K562 (cell line): ENCODE results near the gene ZNF45. TPM values are rescaled to one million over a fixed set of nuclear protein-coding genes. Genes with fewer than 3 reads are reported as not detected.

ENCODE experiments used
- ATF1 ChIP-seq, 2 experiments: fragments of 450-650 bp in 1 of 2; IDR thresholded peaks; 2 replicates each; pipeline ENCODE4 v1.6.1; 2016; ENCODE audit warnings: missing compliant biosample characterization in 1 of 2, missing genetic modification characterization in 1 of 2
- ATF7 ChIP-seq: fragments of 450-650 bp; IDR thresholded peaks from 2 replicates; pipeline ENCODE4 v1.7.1; 2014; ENCODE audit warnings: mild to moderate bottlenecking, moderate library complexity
- CEBPB ChIP-seq: fragments of 450-650 bp; IDR thresholded peaks from 2 replicates; pipeline ENCODE4 v1.6.1; 2016; ENCODE audit warnings: missing genetic modification characterization, missing compliant biosample characterization
- CUX1 ChIP-seq: fragments of 200-800 bp; sonication (Bioruptor generic); IDR thresholded peaks from 2 replicates; pipeline ENCODE4 v1.6.1; 2016; ENCODE audit warnings: missing genetic modification characterization, missing compliant biosample characterization
- ELF1 ChIP-seq: fragments of 200-800 bp; sonication (Bioruptor generic); IDR thresholded peaks from 2 replicates; pipeline ENCODE4 v1.6.1; 2016; ENCODE audit warnings: missing genetic modification characterization, missing compliant biosample characterization
- ETV5 ChIP-seq: sonication (generic); formaldehyde crosslinking; IDR thresholded peaks from 2 replicates; pipeline ENCODE4 v1.4.0; 2020; ENCODE audit warnings: low read depth, mild to moderate bottlenecking, missing genetic modification reagents
- GATAD2A ChIP-seq: fragments of 450-650 bp; IDR thresholded peaks from 2 replicates; pipeline ENCODE4 v1.6.1; 2017
- ID3 ChIP-seq, 2 experiments: fragments of 250-450 bp in 1 of 2; fragments of 450-650 bp in 1 of 2; sonication (Bioruptor Pico) in 1 of 2; IDR thresholded peaks; 2 replicates each; pipeline versions ENCODE4 v1.6.1 to v1.8.0; 2016 to 2021; ENCODE audit warnings: mild to moderate bottlenecking in 2 of 2, moderate library complexity in 2 of 2, missing compliant biosample characterization in 1 of 2, missing genetic modification characterization in 1 of 2
- KHSRP ChIP-seq: fragments of 450-650 bp; IDR thresholded peaks from 2 replicates; pipeline ENCODE4 v1.6.1; 2017
- MYC ChIP-seq, 2 experiments: fragments of 250-450 bp in 1 of 2; sonication (Bioruptor Pico) in 1 of 2; IDR thresholded peaks; 2 replicates each; pipeline versions ENCODE4 v1.5.1 to v1.6.1; 2012 to 2021; ENCODE audit warnings: low read depth in 2 of 2, borderline replicate concordance in 1 of 2, improper control_type of control experiment in 1 of 2, low read length in 1 of 2, mild to moderate bottlenecking in 1 of 2, moderate library complexity in 1 of 2
- NCOR1 ChIP-seq: fragments of 450-650 bp; IDR thresholded peaks from 2 replicates; pipeline ENCODE4 v1.6.1; 2016; ENCODE audit warnings: mild to moderate bottlenecking, moderate library complexity
- PHF8 ChIP-seq: fragments of 200-600 bp; sonication (generic); IDR thresholded peaks from 2 replicates; pipeline ENCODE4 v1.6.1; 2012; ENCODE audit warnings: mixed run types, mild to moderate bottlenecking, inconsistent platforms, low read length, moderate library complexity, borderline replicate concordance
- POLR2H ChIP-seq: IDR thresholded peaks from 2 replicates; pipeline ENCODE4 v1.6.1; 2016; ENCODE audit warnings: missing genetic modification characterization, low read depth, mild to moderate bottlenecking, control low read depth, missing compliant biosample characterization, moderate library complexity
- RB1 ChIP-seq: fragments of 450-650 bp; IDR thresholded peaks from 2 replicates; pipeline ENCODE4 v1.6.1; 2017; ENCODE audit warnings: low read depth, mild to moderate bottlenecking
- RBFOX2 ChIP-seq: fragments of 200-400 bp; formaldehyde crosslinking; IDR thresholded peaks from 2 replicates; pipeline ENCODE4 v1.6.1; 2017; ENCODE audit warnings: low read depth, mild to moderate bottlenecking, low read length, moderate library complexity
- RCOR1 ChIP-seq, 2 experiments: IDR thresholded peaks; 2 replicates each; pipeline ENCODE4 v1.6.1; 2012; ENCODE audit warnings: low read depth in 2 of 2, low read length in 2 of 2, borderline replicate concordance in 1 of 2, improper control_type of control experiment in 1 of 2
- RUNX1 ChIP-seq: sonication (generic); IDR thresholded peaks from 2 replicates; pipeline ENCODE4 v1.6.1; 2016; ENCODE audit warnings: antibody characterized with exemption, low read depth
- ZKSCAN8 ChIP-seq: fragments of 200-800 bp; sonication (Bioruptor generic); IDR thresholded peaks from 2 replicates; pipeline ENCODE4 v1.6.1; 2016; ENCODE audit warnings: missing genetic modification characterization, missing compliant biosample characterization
- ZNF239 ChIP-seq: fragments of 250-450 bp; sonication (Bioruptor Pico); IDR thresholded peaks from 2 replicates; pipeline ENCODE4 v1.4.0; 2020; ENCODE audit warnings: mild to moderate bottlenecking
- ZNF764 ChIP-seq: fragments of 250-450 bp; sonication (Bioruptor Pico); IDR thresholded peaks from 2 replicates; pipeline ENCODE4 v1.4.0; 2020; ENCODE audit warnings: low read depth, mild to moderate bottlenecking, moderate library complexity
- polyA plus RNA-seq, 8 experiments: library from polyadenylated mRNA; depleted of rRNA in 4 of 8; stranded (reverse) in 5 of 8; unstranded in 3 of 8; fragments of >200 nt; fragmentation: Nextera tagmentation in 2 of 8; fragmentation: Illumina TruSeq in 1 of 8; extraction: Ambion mirVana in 2 of 8; extraction: Trizol in 1 of 8; gene quantifications; 2 replicates each; pipeline versions ENCODE4 v1.2.1 to v1.2.3, GENCODE V29; 2011 to 2014; ENCODE audit warnings: inconsistent platforms in 1 of 8, missing spikeins in 1 of 8
- total RNA-seq, 7 experiments: library from RNA; depleted of rRNA in 6 of 7; stranded (reverse); fragments of >200 nt in 6 of 7; fragmentation: Illumina TruSeq in 2 of 7; extraction: Trizol in 2 of 7; gene quantifications; 2 replicates each; pipeline versions ENCODE4 v1.2.1 to v1.2.3, GENCODE V29; 2011 to 2021; ENCODE audit warnings: low replicate concordance in 1 of 7
- TF ChIP-seq, protein P1 (sequence below): fragments of 250-450 bp; sonication (Bioruptor Pico); IDR thresholded peaks from 2 replicates; pipeline ENCODE4 v1.5.0; 2020; ENCODE audit warnings: mild to moderate bottlenecking

The ZNF45 gene
- total and polyA plus RNA-seq, 9 of the 15 experiments (the other 6 are each of a cell fraction or from before 2014, with no cell fraction given): 2.6 to 10.6 (median 9.4) TPM

GRCh38 chr19:43950834-43951645, 16.0 kb upstream of the ZNF45 start, which contains the start of gene ZNF221 (continued):
- no peak for TF ChIP-seq CUX1
- peak; percentile 89 for TF ChIP-seq ZNF239 (CRISPR knock-in tag)
- no peak for TF ChIP-seq KHSRP
- no peak for TF ChIP-seq ID3 (CRISPR knock-in tag; IDR thresholded peaks at IDR 0.05)
- TF ChIP-seq ID3 (tag; IDR thresholded peaks at IDR 0.05): no peak
- TF ChIP-seq RCOR1 (IDR thresholded peaks at IDR 0.05; ENCODE audit: borderline replicate concordance in 1 of 2, low read depth in 2 of 2, low read length in 2 of 2): 0 out of 4 replicates have a peak, but pooled peaks of 1 of the 2 experiments have one; percentile 4
- peak; percentile 82 for TF ChIP-seq ETV5 (CRISPR knock-in tag)
- TF ChIP-seq ATF7: peak; percentile 77
- no peak for TF ChIP-seq ZNF764 (CRISPR knock-in tag)
- no peak for TF ChIP-seq ZKSCAN8 (CRISPR knock-in tag)
- peak; percentile 98 for TF ChIP-seq CEBPB
- TF ChIP-seq PHF8: peak; percentile 40; the same call in 1 of the 2 replicates
- TF ChIP-seq RBFOX2: peak; percentile 40; the same call in 1 of the 2 replicates
- peak; percentile 95 for TF ChIP-seq ELF1 (tag)
- TF ChIP-seq, protein P1, sequence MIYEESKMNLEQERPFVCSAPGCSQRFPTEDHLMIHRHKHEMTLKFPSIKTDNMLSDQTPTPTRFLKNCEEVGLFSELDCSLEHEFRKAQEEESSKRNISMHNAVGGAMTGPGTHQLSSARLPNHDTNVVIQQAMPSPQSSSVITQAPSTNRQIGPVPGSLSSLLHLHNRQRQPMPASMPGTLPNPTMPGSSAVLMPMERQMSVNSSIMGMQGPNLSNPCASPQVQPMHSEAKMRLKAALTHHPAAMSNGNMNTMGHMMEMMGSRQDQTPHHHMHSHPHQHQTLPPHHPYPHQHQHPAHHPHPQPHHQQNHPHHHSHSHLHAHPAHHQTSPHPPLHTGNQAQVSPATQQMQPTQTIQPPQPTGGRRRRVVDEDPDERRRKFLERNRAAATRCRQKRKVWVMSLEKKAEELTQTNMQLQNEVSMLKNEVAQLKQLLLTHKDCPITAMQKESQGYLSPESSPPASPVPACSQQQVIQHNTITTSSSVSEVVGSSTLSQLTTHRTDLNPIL: no peak
- TF ChIP-seq MYC (IDR thresholded peaks at IDR 0.05; ENCODE audit: low read depth, low read length): peak; percentile 59; the same call in 1 of the 2 replicates
- no peak for TF ChIP-seq MYC (CRISPR knock-in tag; IDR thresholded peaks at IDR 0.05; ENCODE audit: borderline replicate concordance, low read depth)
- TF ChIP-seq POLR2H (tag): peak; percentile 75
- TF ChIP-seq GATAD2A: no peak
- TF ChIP-seq ATF1 (CRISPR knock-in tag; IDR thresholded peaks at IDR 0.05): no peak
- peak; percentile 79 for TF ChIP-seq ATF1 (tag; IDR thresholded peaks at IDR 0.05)
- peak; percentile 45; the same call in 1 of the 2 replicates for TF ChIP-seq RB1
- no peak for TF ChIP-seq RUNX1
- 0 out of 2 replicates have a peak, but pooled peaks have one; percentile 15 for TF ChIP-seq NCOR1
